PC-9 (cell line): Measurements from ENCODE around the gene ARHGAP26. TPM values are rescaled to one million over a fixed set of nuclear protein-coding genes. Genes with fewer than 3 reads are reported as not detected.

Experiments used
- BruUV-seq: library from RNA; stranded (reverse); fragments of 400-500 nt; replicated peaks from 2 replicates; lab custom pipeline; 2021; lab: Mats Ljungman, UMichigan
- CTCF ChIA-PET: fragments of 300-600 bp; sonication (Branson Sonifier 250); formaldehyde crosslinking; loops from one replicate; lab custom pipeline; 2022; ENCODE audit warnings: antibody characterized with exemption; lab: Charles Lee
- POLR2A ChIA-PET: fragments of 300-600 bp; sonication (Branson Sonifier 250); formaldehyde crosslinking; loops from one replicate; lab custom pipeline; 2022; ENCODE audit warnings: antibody characterized with exemption; ENCODE audit not compliant: unreplicated experiment; lab: Charles Lee
- DNase-seq, 2 experiments: peaks; one replicate each; pipeline versions ENCODE4 v3.0.0 to v3.0.0-alpha.2; 2015 to 2022; ENCODE audit warnings: mixed read lengths in 1 of 2
- H2AFZ ChIP-seq: fragments of 200-600 bp; sonication (generic); 2 replicates; pipeline ENCODE4 v1.8.1; 2017; ENCODE audit warnings: antibody characterized with exemption
- H3F3A ChIP-seq: fragments of 200-600 bp; sonication (generic); 2 replicates; pipeline ENCODE4 v1.8.1; 2017; ENCODE audit warnings: antibody characterized with exemption, mild to moderate bottlenecking, low read depth; ENCODE audit not compliant: insufficient read depth
- H3K27ac ChIP-seq: fragments of 200-600 bp; sonication (generic); 2 replicates; pipeline ENCODE4 v1.6.1; 2016; ENCODE audit warnings: mixed run types
- H3K27me3 ChIP-seq: fragments of 200-600 bp; sonication (generic); 2 replicates; pipeline ENCODE4 v1.6.1; 2016; ENCODE audit warnings: low read depth, mixed run types; ENCODE audit not compliant: insufficient read depth
- H3K36me3 ChIP-seq: fragments of 200-600 bp; sonication (generic); 2 replicates; pipeline ENCODE4 v1.6.1; 2016; ENCODE audit warnings: low read depth, mixed run types
- H3K4me1 ChIP-seq: fragments of 200-600 bp; sonication (generic); replicated peaks from 2 replicates; pipeline ENCODE4 v1.6.1; 2016; ENCODE audit warnings: mixed run types; ENCODE audit not compliant: insufficient read depth
- H3K4me2 ChIP-seq: fragments of 200-600 bp; sonication (generic); 2 replicates; pipeline ENCODE4 v1.6.1; 2017; ENCODE audit warnings: mixed run types
- H3K4me3 ChIP-seq: fragments of 200-600 bp; sonication (generic); 2 replicates; pipeline ENCODE4 v1.6.1; 2016; ENCODE audit warnings: mixed run types
- H3K79me2 ChIP-seq: fragments of 200-600 bp; sonication (generic); 2 replicates; pipeline ENCODE4 v1.6.1; 2017; ENCODE audit warnings: low read depth, mixed run types
- H3K9me2 ChIP-seq: fragments of 200-600 bp; sonication (generic); 2 replicates; pipeline ENCODE4 v1.8.1; 2017; ENCODE audit warnings: mild to moderate bottlenecking; ENCODE audit not compliant: insufficient read depth
- H3K9me3 ChIP-seq: fragments of 200-600 bp; sonication (generic); 2 replicates; pipeline ENCODE4 v1.8.1; 2016; ENCODE audit warnings: low read depth; ENCODE audit not compliant: insufficient read depth
- H4K20me1 ChIP-seq: fragments of 200-600 bp; sonication (generic); 2 replicates; pipeline ENCODE4 v1.8.1; 2017; ENCODE audit not compliant: insufficient read depth
- EZH2 ChIP-seq: fragments of 200-600 bp; sonication (generic); IDR thresholded peaks from 2 replicates; pipeline ENCODE4 v1.8.0; 2017; ENCODE audit warnings: antibody characterized with exemption, low read depth
- intact Hi-C: fragments of 100-400 bp; cut with micrococcal nuclease; formaldehyde crosslinking; loops from one replicate; pipeline ENCODE4 v1.10.0; 2022; ENCODE audit not compliant: unreplicated experiment
- total RNA-seq: library from RNA; stranded (reverse); gene quantifications from 2 replicates; pipeline ENCODE4 v1.2.3, GENCODE V29; 2021
- TF ChIP-seq, protein P1 (sequence below): fragments of 200-600 bp; sonication (generic); conservative IDR thresholded peaks from 2 replicates; pipeline ENCODE4 v1.6.1; 2017; ENCODE audit warnings: mixed run types, antibody characterized with exemption, mild to moderate bottlenecking, moderate library complexity

The ARHGAP26 gene
- total RNA-seq, 1 experiment from 2014 or later = 29.7 TPM

DNA sequence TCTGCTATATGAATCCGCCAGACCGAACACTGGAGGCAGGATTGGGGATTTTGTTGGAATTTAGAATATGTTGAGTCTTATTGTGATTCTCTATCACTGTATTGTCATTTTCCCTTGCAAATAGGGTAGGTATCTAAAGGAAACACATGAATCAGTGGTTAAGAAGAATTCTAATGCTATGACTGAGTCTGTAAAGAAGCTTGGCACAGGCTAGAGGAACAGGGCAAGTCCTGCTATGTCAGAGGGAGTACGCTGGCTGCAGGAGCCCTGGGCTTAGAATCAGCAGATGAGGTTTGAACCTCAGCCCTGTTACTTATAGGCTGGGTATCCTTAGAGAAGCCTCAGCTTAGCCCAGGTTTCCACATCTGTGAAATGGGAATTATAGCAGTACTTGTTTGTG, 435.2 kb downstream of the ARHGAP26 start:
- Histone ChIP-seq H3K9me2 (no peaks in the 10 kb centered on the region; the same call in 1 of the 2 replicates), H3K4me3 (no peak overlapping the region), H3K27me3 (no peaks in the 10 kb centered on the region), H3K4me1 (no peaks in the 10 kb centered on the region), H3K36me3 (no peaks in the 10 kb centered on the region), H4K20me1 (no peaks in the 10 kb centered on the region), H3K79me2 (no peaks in the 10 kb centered on the region), H3F3A (no peaks in the 10 kb centered on the region; the same call in 1 of the 2 replicates), H3K4me2 (no peak overlapping the region), H3K9me3 (no peaks in the 10 kb centered on the region), H2AFZ (no peak overlapping the region), H3K27ac (no peak overlapping the region)
- BruUV-seq = no TSS peak
- CTCF ChIA-PET = no interaction called here
- POLR2A ChIA-PET = no interaction called here
- DNase-seq = no peak
- no peak for TF ChIP-seq EZH2
- TF ChIP-seq, protein P1, sequence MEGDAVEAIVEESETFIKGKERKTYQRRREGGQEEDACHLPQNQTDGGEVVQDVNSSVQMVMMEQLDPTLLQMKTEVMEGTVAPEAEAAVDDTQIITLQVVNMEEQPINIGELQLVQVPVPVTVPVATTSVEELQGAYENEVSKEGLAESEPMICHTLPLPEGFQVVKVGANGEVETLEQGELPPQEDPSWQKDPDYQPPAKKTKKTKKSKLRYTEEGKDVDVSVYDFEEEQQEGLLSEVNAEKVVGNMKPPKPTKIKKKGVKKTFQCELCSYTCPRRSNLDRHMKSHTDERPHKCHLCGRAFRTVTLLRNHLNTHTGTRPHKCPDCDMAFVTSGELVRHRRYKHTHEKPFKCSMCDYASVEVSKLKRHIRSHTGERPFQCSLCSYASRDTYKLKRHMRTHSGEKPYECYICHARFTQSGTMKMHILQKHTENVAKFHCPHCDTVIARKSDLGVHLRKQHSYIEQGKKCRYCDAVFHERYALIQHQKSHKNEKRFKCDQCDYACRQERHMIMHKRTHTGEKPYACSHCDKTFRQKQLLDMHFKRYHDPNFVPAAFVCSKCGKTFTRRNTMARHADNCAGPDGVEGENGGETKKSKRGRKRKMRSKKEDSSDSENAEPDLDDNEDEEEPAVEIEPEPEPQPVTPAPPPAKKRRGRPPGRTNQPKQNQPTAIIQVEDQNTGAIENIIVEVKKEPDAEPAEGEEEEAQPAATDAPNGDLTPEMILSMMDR = no peak
- intact Hi-C loops = loop anchor here (10.0 kb wide), 1 partner anchor 619 kb away; no protein-coding TSS in a partner anchor

DNA sequence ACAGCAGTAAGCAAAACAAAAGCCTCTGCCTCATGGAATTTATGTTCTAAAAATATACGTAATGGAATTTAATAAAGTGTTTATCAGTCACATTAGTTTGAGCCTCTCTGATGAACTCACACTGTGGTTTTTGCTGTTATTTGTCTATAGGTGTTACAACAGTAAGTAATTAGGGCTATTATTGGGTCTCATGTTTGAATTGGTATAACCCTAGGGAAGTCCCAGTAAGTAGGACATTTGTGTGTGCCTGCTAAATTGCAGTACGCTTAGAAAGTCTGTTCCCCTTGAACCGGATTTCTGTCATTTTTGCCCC, 435.7 kb downstream of the ARHGAP26 start:
- H3K4me2 ChIP-seq = no peak overlapping the region
- no TSS peak for BruUV-seq
- H3K27ac ChIP-seq = no peak overlapping the region
- no peak overlapping the region for H2AFZ ChIP-seq
- ChIA-PET POLR2A (no interaction called here), CTCF (no interaction called here)
- DNase-seq = no peak
- H3K9me3 ChIP-seq = no peaks in the 10 kb centered on the region
- no peaks in the 10 kb centered on the region for H3K27me3 ChIP-seq
- H3F3A ChIP-seq = no peaks in the 10 kb centered on the region; the same call in 1 of the 2 replicates
- H4K20me1 ChIP-seq = no peaks in the 10 kb centered on the region
- no peak for TF ChIP-seq EZH2
- TF ChIP-seq, protein P1 = no peak
- no peak overlapping the region for H3K4me3 ChIP-seq
- H3K4me1 ChIP-seq = no peaks in the 10 kb centered on the region
- H3K9me2 ChIP-seq = no peaks in the 10 kb centered on the region; the same call in 1 of the 2 replicates
- H3K36me3 ChIP-seq = no peaks in the 10 kb centered on the region
- H3K79me2 ChIP-seq = no peaks in the 10 kb centered on the region
- intact Hi-C loops = loop anchor here (10.0 kb wide), 1 partner anchor 619 kb away; no protein-coding TSS in a partner anchor

DNA sequence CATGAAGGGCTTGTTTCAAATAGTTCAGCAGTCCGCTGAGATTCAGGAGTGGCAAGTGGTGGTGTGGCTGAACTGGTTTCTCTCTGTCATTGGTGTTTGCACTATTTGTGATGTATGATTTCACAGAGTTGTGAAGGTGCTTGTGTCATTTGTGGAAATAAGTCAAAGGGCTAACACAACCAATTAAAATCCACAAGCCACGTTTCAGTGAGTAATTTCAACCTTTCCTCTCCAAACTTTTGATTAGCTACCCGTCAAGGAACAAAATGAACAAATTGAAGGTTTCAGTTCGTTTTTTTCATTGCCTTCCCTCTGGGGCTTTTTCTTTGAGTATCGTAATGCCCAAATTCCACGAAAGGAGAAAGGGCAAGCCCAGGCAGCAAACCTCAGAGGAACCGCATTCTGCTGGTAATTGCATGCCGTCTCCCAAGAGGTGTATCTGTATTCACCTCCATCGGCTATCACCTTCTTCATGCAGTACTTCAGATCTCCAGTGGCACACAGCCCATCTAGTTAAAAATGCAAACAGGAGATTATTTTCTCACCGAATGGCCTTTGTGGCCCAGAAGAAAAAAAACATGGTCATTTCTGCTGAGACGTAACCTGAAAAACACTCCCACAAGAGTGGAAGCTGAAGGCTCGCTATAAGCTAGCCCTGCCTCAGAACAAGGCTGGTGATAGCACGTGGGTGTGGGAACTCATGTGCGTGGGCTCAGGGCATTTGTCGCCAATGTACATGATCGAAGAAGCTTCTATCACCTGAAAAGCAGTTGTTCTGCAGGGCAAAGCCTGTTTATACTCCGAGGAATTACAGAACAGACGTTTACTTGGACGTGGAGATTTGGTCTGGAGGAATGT, 436.2 kb downstream of the ARHGAP26 start:
- Histone ChIP-seq H3K4me3 (no peak overlapping the region), H3K9me2 (no peaks in the 10 kb centered on the region; the same call in 1 of the 2 replicates), H3K27me3 (no peaks in the 10 kb centered on the region), H3K27ac (no peak overlapping the region), H3K4me1 (no peaks in the 10 kb centered on the region), H3K9me3 (no peaks in the 10 kb centered on the region), H3K4me2 (no peak overlapping the region), H3F3A (no peaks in the 10 kb centered on the region; the same call in 1 of the 2 replicates), H3K36me3 (no peaks in the 10 kb centered on the region), H2AFZ (no peak overlapping the region), H4K20me1 (no peaks in the 10 kb centered on the region), H3K79me2 (no peaks in the 10 kb centered on the region)
- POLR2A ChIA-PET = interaction anchor here (0.6 kb wide), 1 partner anchor 76 kb away, joined by 4 read pairs; no protein-coding TSS in a partner anchor
- no peak for DNase-seq
- no TSS peak for BruUV-seq
- intact Hi-C loops = loop anchor here (10.0 kb wide), 1 partner anchor 618 kb away; no protein-coding TSS in a partner anchor
- TF ChIP-seq, protein P1 = no peak
- no peak for TF ChIP-seq EZH2
- CTCF ChIA-PET = no interaction called here
